Activated CD4-positive, alpha-beta memory T cell treated with anti-CD3 and anti-CD28 coated beads for 36 hours (primary cell): ENCODE measurements around the gene PYCR2. TPM values are rescaled to one million over a fixed set of nuclear protein-coding genes. Genes with fewer than 3 reads are reported as not detected.
A peak's percentile ranks its signal among the peaks of the same experiment; 100 is the strongest.

ENCODE experiments used
- CTCF ChIA-PET: fragments of 350-600 bp; sonication (Branson Sonifier 250); formaldehyde crosslinking; loops from one replicate; lab custom pipeline; 2021; ENCODE audit warnings: antibody characterized with exemption, inconsistent platforms; lab: Charles Lee
- POLR2A ChIA-PET: fragments of 350-600 bp; sonication (Branson Sonifier 250); formaldehyde crosslinking; loops from one replicate; lab custom pipeline; 2021; ENCODE audit warnings: antibody characterized with exemption; lab: Charles Lee
- DNase-seq: peaks from one replicate; pipeline ENCODE4 v3.0.0-alpha.2; 2020
- H3K27ac Mint-ChIP-seq: one replicate; pipeline ENCODE4 v1.8.0; 2021; ENCODE audit warnings: mixed read lengths
- H3K27me3 Mint-ChIP-seq: one replicate; pipeline ENCODE4 v1.8.0; 2021; ENCODE audit warnings: mixed read lengths
- H3K36me3 Mint-ChIP-seq: one replicate; pipeline ENCODE4 v1.8.0; 2021; ENCODE audit warnings: mixed read lengths
- H3K4me1 Mint-ChIP-seq: one replicate; pipeline ENCODE4 v1.8.0; 2021; ENCODE audit warnings: low read depth, mixed read lengths
- H3K4me3 Mint-ChIP-seq: one replicate; pipeline ENCODE4 v1.8.0; 2021; ENCODE audit warnings: mild to moderate bottlenecking, mixed read lengths
- H3K9me3 Mint-ChIP-seq: one replicate; pipeline ENCODE4 v1.8.0; 2021; ENCODE audit warnings: mixed read lengths
- intact Hi-C: fragments of 100-400 bp; cut with micrococcal nuclease; formaldehyde crosslinking; loops from one replicate; pipeline ENCODE4 v1.15.1; 2023
- total RNA-seq, 2 experiments: library from RNA; stranded (reverse); gene quantifications; one replicate each; pipeline ENCODE4 v1.2.3, GENCODE V29; 2021

The PYCR2 gene
- total RNA-seq, 2 experiments from 2014 or later: 127 TPM

- H3K27me3 Mint-ChIP-seq: no peaks in the 10 kb centered on the region
- H3K27ac Mint-ChIP-seq: peak overlapping the region; percentile 43
- no peaks in the 10 kb centered on the region for H3K36me3 Mint-ChIP-seq
- ChIA-PET POLR2A (interaction anchor here (2.8 kb wide), 1 partner anchor 18 kb away, joined by 34 read pairs; the partner anchor contains the start of gene TMEM63A), CTCF (interaction anchor here (1.3 to 2.8 kb wide), 2 partner anchors 12 to 17 kb away, joined by 3 to 24 read pairs; partner anchors contain the start of gene TMEM63A)
- peaks cover 37% of the 10 kb centered on the region for H3K4me1 Mint-ChIP-seq
- intact Hi-C loops: loop anchor here (5.0 kb wide), 1 partner anchor 122 kb away; the partner anchor contains the start of gene SRP9
- H3K9me3 Mint-ChIP-seq: no peaks in the 10 kb centered on the region
- DNase-seq: no peak
- peak overlapping the region; percentile 6 for H3K4me3 Mint-ChIP-seq
Measured at GRCh38 chr1:225899044-225899925, 24.8 kb downstream of the PYCR2 start.

- Mint-ChIP-seq H3K9me3 (no peaks in the 10 kb centered on the region), H3K36me3 (no peaks in the 10 kb centered on the region), H3K27me3 (no peaks in the 10 kb centered on the region), H3K27ac (peak overlapping the region; percentile 85), H3K4me1 (peaks cover 37% of the 10 kb centered on the region), H3K4me3 (peak overlapping the region; percentile 54)
- intact Hi-C loops: loop anchor here (1.0 to 5.0 kb wide), 4 partner anchors 17 to 121 kb away; partner anchors contain the start of genes PYCR2 and SRP9
- CTCF ChIA-PET: interaction anchor here (0.6 to 2.8 kb wide), 9 partner anchors 11 to 423 kb away, joined by 3 to 24 read pairs (median 9); partner anchors contain the start of genes SRP9 and TMEM63A
- POLR2A ChIA-PET: interaction anchor here (0.8 to 2.8 kb wide), 4 partner anchors 16 to 453 kb away, joined by 3 to 34 read pairs (median 9); partner anchors contain the start of genes PYCR2, SRP9 and TMEM63A
- DNase-seq: peak; percentile 44
Measured at GRCh38 chr1:225897595-225898514, 26.2 kb downstream of the PYCR2 start.

GRCh38 chr1:225896937-225897549, 27.0 kb downstream of the PYCR2 start:
- H3K4me1 Mint-ChIP-seq: peaks cover 37% of the 10 kb centered on the region
- peak; percentile 83 for DNase-seq
- H3K9me3 Mint-ChIP-seq: no peaks in the 10 kb centered on the region
- peak overlapping the region; percentile 85 for H3K27ac Mint-ChIP-seq
- ChIA-PET CTCF (interaction anchor here (1.0 to 2.8 kb wide), 8 partner anchors 11 to 422 kb away, joined by 3 to 24 read pairs (median 9); partner anchors contain the start of genes SRP9 and TMEM63A), POLR2A (interaction anchor here (0.8 to 2.8 kb wide), 4 partner anchors 15 to 452 kb away, joined by 3 to 34 read pairs (median 9); partner anchors contain the start of genes PYCR2, SRP9 and TMEM63A)
- intact Hi-C loops: loop anchor here (1.0 to 5.0 kb wide), 4 partner anchors 16 to 120 kb away; partner anchors contain the start of genes PYCR2 and SRP9
- H3K36me3 Mint-ChIP-seq: no peaks in the 10 kb centered on the region
- H3K4me3 Mint-ChIP-seq: peak overlapping the region; percentile 54
- H3K27me3 Mint-ChIP-seq: no peaks in the 10 kb centered on the region

- ChIA-PET POLR2A (interaction anchor here (0.8 to 2.8 kb wide), 4 partner anchors 15 to 452 kb away, joined by 3 to 34 read pairs (median 9); partner anchors contain the start of genes PYCR2, SRP9 and TMEM63A), CTCF (interaction anchor here (1.3 to 2.8 kb wide), 7 partner anchors 13 to 422 kb away, joined by 4 to 24 read pairs (median 9); partner anchors contain the start of genes SRP9 and TMEM63A)
- H3K4me1 Mint-ChIP-seq: peaks cover 37% of the 10 kb centered on the region
- H3K36me3 Mint-ChIP-seq: no peaks in the 10 kb centered on the region
- H3K27ac Mint-ChIP-seq: peak overlapping the region; percentile 85
- no peaks in the 10 kb centered on the region for H3K27me3 Mint-ChIP-seq
- DNase-seq: no peak
- peak overlapping the region; percentile 54 for H3K4me3 Mint-ChIP-seq
- H3K9me3 Mint-ChIP-seq: no peaks in the 10 kb centered on the region
- intact Hi-C loops: loop anchor here (5.0 kb wide), 1 partner anchor 119 kb away; the partner anchor contains the start of gene SRP9
Measured at GRCh38 chr1:225896494-225896893, 27.6 kb downstream of the PYCR2 start.

- intact Hi-C loops: no loop called here
- POLR2A ChIA-PET: no interaction called here
- H3K36me3 Mint-ChIP-seq: no peaks in the 10 kb centered on the region
- no peak overlapping the region for H3K4me3 Mint-ChIP-seq
- H3K27me3 Mint-ChIP-seq: no peaks in the 10 kb centered on the region
- peaks cover 17% of the 10 kb centered on the region for H3K4me1 Mint-ChIP-seq
- H3K27ac Mint-ChIP-seq: no peak overlapping the region
- CTCF ChIA-PET: interaction anchor here (0.7 to 1.3 kb wide), 2 partner anchors 9 to 10 kb away, joined by 3 read pairs; partner anchors contain the start of gene TMEM63A
- DNase-seq: no peak
- H3K9me3 Mint-ChIP-seq: no peaks in the 10 kb centered on the region
Measured at GRCh38 chr1:225892307-225892706, 31.7 kb downstream of the PYCR2 start.

- Mint-ChIP-seq H3K9me3 (no peaks in the 10 kb centered on the region), H3K36me3 (no peaks in the 10 kb centered on the region), H3K4me1 (peaks cover 8% of the 10 kb centered on the region), H3K27ac (no peak overlapping the region), H3K4me3 (no peak overlapping the region), H3K27me3 (no peaks in the 10 kb centered on the region)
- intact Hi-C loops: no loop called here
- no peak for DNase-seq
- ChIA-PET POLR2A (no interaction called here), CTCF (no interaction called here)
Measured at GRCh38 chr1:225891229-225891972, 32.6 kb downstream of the PYCR2 start.

- H3K36me3 Mint-ChIP-seq: no peaks in the 10 kb centered on the region
- ChIA-PET CTCF (no interaction called here), POLR2A (no interaction called here)
- no peaks in the 10 kb centered on the region for H3K4me1 Mint-ChIP-seq
- no peak overlapping the region for H3K27ac Mint-ChIP-seq
- no peak overlapping the region for H3K4me3 Mint-ChIP-seq
- intact Hi-C loops: no loop called here
- no peaks in the 10 kb centered on the region for H3K27me3 Mint-ChIP-seq
- no peaks in the 10 kb centered on the region for H3K9me3 Mint-ChIP-seq
- DNase-seq: no peak
Measured at GRCh38 chr1:225890346-225891228, 33.5 kb downstream of the PYCR2 start.

GRCh38 chr1:225889743-225890142, 34.3 kb downstream of the PYCR2 start:
- Mint-ChIP-seq H3K4me3 (no peak overlapping the region), H3K9me3 (no peaks in the 10 kb centered on the region), H3K27me3 (no peaks in the 10 kb centered on the region), H3K36me3 (no peaks in the 10 kb centered on the region), H3K4me1 (no peaks in the 10 kb centered on the region), H3K27ac (no peak overlapping the region)
- POLR2A ChIA-PET: no interaction called here
- intact Hi-C loops: no loop called here
- no peak for DNase-seq
- CTCF ChIA-PET: no interaction called here

GRCh38 chr1:225888898-225889601, 35.0 kb downstream of the PYCR2 start, which contains the start of gene LEFTY1:
Gene LEFTY1 (minus strand): TSS chr1:225889146. CDS start chr1:225889066, 80 bp downstream.
- H3K4me1 Mint-ChIP-seq: peaks cover under 1% of the 10 kb centered on the region
- no peak within 1 kb of the TSS for H3K27ac Mint-ChIP-seq
- no peak within 1 kb of the TSS for H3K4me3 Mint-ChIP-seq
- intact Hi-C loops: no loop called here
- ChIA-PET CTCF (interaction anchor here (1.3 kb wide), 1 partner anchor 10 kb away, joined by 3 read pairs; no protein-coding TSS in a partner anchor), POLR2A (interaction anchor here (0.6 kb wide), 1 partner anchor 13 kb away, joined by 3 read pairs; no protein-coding TSS in a partner anchor)
- DNase-seq: no peak
- no peaks in the 10 kb centered on the region for H3K36me3 Mint-ChIP-seq
- H3K9me3 Mint-ChIP-seq: no peaks in the 10 kb centered on the region
- H3K27me3 Mint-ChIP-seq: no peaks in the 10 kb centered on the region
